ENCODE measurements around the gene C12orf57.

DNA sequence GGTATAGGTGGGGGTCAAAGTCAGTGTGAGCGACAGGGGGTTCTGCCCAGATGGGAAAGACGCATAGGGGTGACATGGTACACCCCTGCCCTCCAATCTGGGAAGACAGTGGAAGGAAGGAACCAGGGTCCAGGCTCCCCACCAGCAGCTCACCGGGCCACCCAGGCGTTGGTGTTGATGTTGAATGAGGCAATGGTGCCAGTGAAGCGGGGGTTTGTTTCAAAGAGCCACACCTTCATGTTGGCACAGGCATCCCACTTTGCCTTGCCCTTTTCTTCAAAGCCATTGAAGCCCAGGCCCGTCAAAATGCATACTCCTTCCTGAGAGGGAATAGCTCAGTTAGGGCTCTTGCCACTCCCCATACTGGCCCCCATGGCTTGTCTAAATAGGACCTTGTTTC is 34.4 kb downstream of the C12orf57 start:
- TF ChIP-seq, protein P1, sequence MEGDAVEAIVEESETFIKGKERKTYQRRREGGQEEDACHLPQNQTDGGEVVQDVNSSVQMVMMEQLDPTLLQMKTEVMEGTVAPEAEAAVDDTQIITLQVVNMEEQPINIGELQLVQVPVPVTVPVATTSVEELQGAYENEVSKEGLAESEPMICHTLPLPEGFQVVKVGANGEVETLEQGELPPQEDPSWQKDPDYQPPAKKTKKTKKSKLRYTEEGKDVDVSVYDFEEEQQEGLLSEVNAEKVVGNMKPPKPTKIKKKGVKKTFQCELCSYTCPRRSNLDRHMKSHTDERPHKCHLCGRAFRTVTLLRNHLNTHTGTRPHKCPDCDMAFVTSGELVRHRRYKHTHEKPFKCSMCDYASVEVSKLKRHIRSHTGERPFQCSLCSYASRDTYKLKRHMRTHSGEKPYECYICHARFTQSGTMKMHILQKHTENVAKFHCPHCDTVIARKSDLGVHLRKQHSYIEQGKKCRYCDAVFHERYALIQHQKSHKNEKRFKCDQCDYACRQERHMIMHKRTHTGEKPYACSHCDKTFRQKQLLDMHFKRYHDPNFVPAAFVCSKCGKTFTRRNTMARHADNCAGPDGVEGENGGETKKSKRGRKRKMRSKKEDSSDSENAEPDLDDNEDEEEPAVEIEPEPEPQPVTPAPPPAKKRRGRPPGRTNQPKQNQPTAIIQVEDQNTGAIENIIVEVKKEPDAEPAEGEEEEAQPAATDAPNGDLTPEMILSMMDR (optimal IDR thresholded peaks at IDR 0.05 in 1 of 3, IDR thresholded peaks at IDR 0.05 in 1 of 3, conservative IDR thresholded peaks at IDR 0.05 in 1 of 3; ENCODE audit: extremely low read depth in 1 of 3, insufficient read depth in 2 of 3, low read length in 3 of 3): no peak
- TF ChIP-seq EZH2 (IDR thresholded peaks at IDR 0.05; ENCODE audit: low read length): no peak
